ENCODE data around the gene XXYLT1. TPM values are rescaled to one million over a fixed set of nuclear protein-coding genes. Genes with fewer than 3 reads are reported as not detected.

XXYLT1 gene
- total and polyA plus RNA-seq, 12 donors = 2.2 to 7.2 (median 3.6) TPM

DNA sequence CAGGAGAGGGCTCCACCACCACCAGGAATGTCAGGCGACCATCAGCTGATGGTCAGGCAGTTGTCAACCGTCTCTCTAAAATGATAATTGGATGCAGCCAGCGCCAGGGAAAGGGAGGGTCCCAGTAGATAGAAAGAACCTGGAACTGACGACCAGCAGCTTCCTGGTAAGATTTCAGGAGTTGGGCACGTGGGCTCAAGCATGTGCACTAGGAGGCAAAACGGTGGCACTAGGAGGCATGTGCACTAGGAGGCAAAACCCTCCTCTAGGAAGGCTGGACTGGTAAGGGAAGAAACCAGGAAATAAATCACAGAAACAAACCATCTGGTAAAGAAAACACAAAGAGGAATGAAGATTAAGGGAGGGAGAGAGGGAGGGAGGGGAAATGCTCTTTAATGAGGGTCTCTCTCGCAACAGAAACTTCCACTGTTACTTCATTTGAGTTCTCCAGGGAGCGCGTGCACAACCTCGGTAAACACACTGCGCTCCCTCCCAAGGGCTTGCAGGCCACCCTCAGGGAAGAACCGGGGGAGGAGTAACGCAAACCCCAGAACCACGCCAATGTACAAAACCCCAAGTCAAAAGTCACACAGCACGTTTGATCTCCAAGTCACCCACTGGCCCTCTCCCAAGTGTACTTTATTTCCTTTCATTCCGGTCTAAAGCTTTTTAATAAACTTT, 116.7 kb downstream of the XXYLT1 start:
- TF ChIP-seq, protein P1, sequence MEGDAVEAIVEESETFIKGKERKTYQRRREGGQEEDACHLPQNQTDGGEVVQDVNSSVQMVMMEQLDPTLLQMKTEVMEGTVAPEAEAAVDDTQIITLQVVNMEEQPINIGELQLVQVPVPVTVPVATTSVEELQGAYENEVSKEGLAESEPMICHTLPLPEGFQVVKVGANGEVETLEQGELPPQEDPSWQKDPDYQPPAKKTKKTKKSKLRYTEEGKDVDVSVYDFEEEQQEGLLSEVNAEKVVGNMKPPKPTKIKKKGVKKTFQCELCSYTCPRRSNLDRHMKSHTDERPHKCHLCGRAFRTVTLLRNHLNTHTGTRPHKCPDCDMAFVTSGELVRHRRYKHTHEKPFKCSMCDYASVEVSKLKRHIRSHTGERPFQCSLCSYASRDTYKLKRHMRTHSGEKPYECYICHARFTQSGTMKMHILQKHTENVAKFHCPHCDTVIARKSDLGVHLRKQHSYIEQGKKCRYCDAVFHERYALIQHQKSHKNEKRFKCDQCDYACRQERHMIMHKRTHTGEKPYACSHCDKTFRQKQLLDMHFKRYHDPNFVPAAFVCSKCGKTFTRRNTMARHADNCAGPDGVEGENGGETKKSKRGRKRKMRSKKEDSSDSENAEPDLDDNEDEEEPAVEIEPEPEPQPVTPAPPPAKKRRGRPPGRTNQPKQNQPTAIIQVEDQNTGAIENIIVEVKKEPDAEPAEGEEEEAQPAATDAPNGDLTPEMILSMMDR (IDR thresholded peaks at IDR 0.05) = no peak
- Histone ChIP-seq H3K9me3 (no peaks in the 10 kb centered on the region), H3K4me1 (peaks cover 34 to 93% (median 74%) of the 10 kb centered on the region in 9 donors), H3K27me3 (no peaks in the 10 kb centered on the region), H3K36me3 (no peaks in the 10 kb centered on the region), H3K27ac (peak overlapping the region; percentile 59 to 92 (median 84)), H3K4me3 (no peak overlapping the region)
- peak in 1 of 2 donors; percentile 41 for DNase-seq
- ATAC-seq = no peak
- 47 to 53% methylated on average over 16 of the region's 16 CpGs for WGBS, 2 donors
- intact Hi-C loops (cut with DNase I) = loop anchor here in 7 of 10 donors (5.0 to 10.0 kb wide), 7 partner anchors 37 to 467 kb away; partner anchors contain the start of gene FAM43A (in 1 of the 7)

DNA sequence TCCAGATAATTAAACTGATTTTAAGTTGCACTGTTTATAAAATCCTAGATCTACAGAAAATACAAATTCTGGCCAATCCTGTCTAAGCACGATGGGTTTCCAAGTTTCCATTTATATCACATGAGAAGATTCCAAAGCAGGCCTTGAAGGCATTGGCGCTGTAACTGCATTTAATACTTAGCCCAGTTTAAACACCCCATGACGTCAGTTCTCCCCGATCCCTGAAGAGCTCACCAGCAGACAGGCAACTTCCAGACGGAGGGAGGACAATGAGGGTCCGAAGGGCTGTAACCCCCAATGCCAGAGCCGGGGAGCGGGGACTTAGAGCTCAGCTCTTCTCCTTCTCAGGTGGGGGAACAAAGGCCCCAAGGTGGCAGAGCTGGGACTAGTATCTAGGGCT, 117.3 kb downstream of the XXYLT1 start:
- H3K4me3 ChIP-seq = no peak overlapping the region

DNA sequence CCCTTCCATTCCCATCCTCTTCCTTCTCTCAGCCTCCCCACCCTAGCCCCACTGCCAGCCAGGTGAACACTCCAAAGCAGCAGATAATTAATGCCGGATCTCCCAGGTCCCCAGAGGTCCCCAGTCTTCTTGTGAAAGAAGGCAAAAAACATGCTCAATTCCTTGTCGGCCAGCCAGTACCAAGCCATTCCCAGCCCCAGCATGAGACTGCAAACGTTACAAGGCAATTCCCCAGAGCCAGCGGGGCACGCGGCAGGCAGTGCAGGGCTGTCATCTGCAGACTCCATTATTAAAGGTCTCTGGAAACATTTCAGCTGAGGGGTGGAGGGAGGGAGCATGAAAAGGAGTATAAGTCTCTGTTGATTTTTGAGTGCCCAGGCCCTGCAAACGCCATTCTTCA, 117.8 kb downstream of the XXYLT1 start:
- Histone ChIP-seq H3K4me1 (peaks cover 34 to 100% (median 85%) of the 10 kb centered on the region in 9 donors), H3K9me3 (no peaks in the 10 kb centered on the region), H3K4me3 (no peak overlapping the region), H3K27me3 (no peaks in the 10 kb centered on the region), H3K36me3 (no peaks in the 10 kb centered on the region), H3K27ac (peak overlapping the region; percentile 6 to 92 (median 82))
- 42 to 48% methylated on average over 7 of the region's 7 CpGs for WGBS, 2 donors
- peak; percentile 42 to 57 for DNase-seq
- intact Hi-C loops (cut with DNase I) = loop anchor here in 7 of 10 donors (5.0 to 10.0 kb wide), 7 partner anchors 36 to 466 kb away; partner anchors contain the start of gene FAM43A (in 1 of the 7)
- TF ChIP-seq, protein P1 (IDR thresholded peaks at IDR 0.05) = no peak
- no peak for ATAC-seq

More for the DNA sequence above, 117.3 kb downstream of the XXYLT1 start:
- Histone ChIP-seq H3K9me3 (no peaks in the 10 kb centered on the region), H3K4me1 (peaks cover 34 to 97% (median 79%) of the 10 kb centered on the region in 9 donors), H3K27me3 (no peaks in the 10 kb centered on the region), H3K27ac (peak overlapping the region; percentile 59 to 92 (median 84)), H3K36me3 (no peaks in the 10 kb centered on the region)
- ATAC-seq (no peak), DNase-seq (no peak)
- intact Hi-C loops (cut with DNase I) = loop anchor here in 7 of 10 donors (5.0 to 10.0 kb wide), 7 partner anchors 36 to 466 kb away; partner anchors contain the start of gene FAM43A (in 1 of the 7)
- WGBS, 2 donors = 72 to 74% methylated on average over 8 of the region's 8 CpGs
- TF ChIP-seq, protein P1 (IDR thresholded peaks at IDR 0.05) = no peak

DNA sequence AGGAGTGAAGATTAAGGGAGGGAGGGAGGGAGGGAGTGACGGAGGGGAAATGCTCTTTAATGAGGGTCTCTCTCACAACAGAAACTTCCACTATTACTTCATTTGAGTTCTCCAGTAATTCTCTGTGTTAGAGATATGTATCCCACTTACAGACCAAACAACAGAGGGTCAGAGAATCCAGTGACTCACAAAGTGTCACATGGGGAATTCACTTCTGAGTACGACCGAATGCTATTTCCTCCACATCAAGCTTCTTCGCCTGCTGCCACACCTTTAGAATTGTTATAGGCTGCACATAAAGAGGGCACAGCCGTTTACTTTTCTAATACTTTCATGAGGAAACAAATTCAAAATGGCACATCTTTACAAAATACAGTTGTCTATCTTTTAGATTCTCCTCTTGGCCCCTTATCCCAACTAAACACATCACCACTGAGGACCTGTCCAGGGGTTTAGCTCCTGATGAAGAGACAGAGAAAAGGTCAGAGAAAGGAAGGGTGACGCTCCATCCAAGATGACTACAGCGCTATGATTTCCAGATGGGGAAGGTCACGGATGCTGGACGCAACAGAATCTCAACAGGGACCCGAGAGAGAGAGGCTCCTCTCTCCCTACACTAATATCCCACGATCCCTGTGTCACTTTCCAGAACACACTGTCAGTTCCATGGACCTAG, 119.0 kb downstream of the XXYLT1 start:
- WGBS, 2 donors = 60 to 68% methylated on average over 11 of the region's 11 CpGs
- Histone ChIP-seq H3K9me3 (no peaks in the 10 kb centered on the region), H3K4me3 (no peak overlapping the region), H3K27me3 (no peaks in the 10 kb centered on the region), H3K4me1 (peaks cover 34 to 100% (median 92%) of the 10 kb centered on the region in 9 donors), H3K27ac (peak overlapping the region in 9 of 10 donors; percentile 68 to 92 (median 83)), H3K36me3 (no peaks in the 10 kb centered on the region)
- intact Hi-C loops (cut with DNase I) = loop anchor here in 7 of 10 donors (5.0 to 10.0 kb wide), 7 partner anchors 35 to 465 kb away; partner anchors contain the start of gene FAM43A (in 1 of the 7)
- no peak for ATAC-seq
- DNase-seq = no peak
- TF ChIP-seq, protein P1 (IDR thresholded peaks at IDR 0.05) = no peak
